GM23338 (cell line): ENCODE results near the gene CHD9.

Source experiments
- CREB1 ChIP-seq: fragments of 250-450 bp; sonication (Bioruptor Pico); IDR thresholded peaks from 2 replicates; pipeline ENCODE4 v1.5.0; 2020; ENCODE audit warnings: low read depth, mild to moderate bottlenecking, moderate library complexity
- EZH2 ChIP-seq: fragments of 200-600 bp; sonication (generic); IDR thresholded peaks from one replicate; pipeline ENCODE4 v1.8.0; 2017; ENCODE audit warnings: antibody characterized with exemption, mild to moderate bottlenecking, low read depth; ENCODE audit not compliant: unreplicated experiment
- EZH2phosphoT487 ChIP-seq: fragments of 200-600 bp; sonication (generic); IDR thresholded peaks from one replicate; pipeline ENCODE4 v1.8.1; 2018; ENCODE audit warnings: antibody characterized with exemption; ENCODE audit not compliant: unreplicated experiment
- JUNB ChIP-seq: IDR thresholded peaks from one replicate; pipeline ENCODE4 v1.6.1; 2016; ENCODE audit warnings: antibody characterized with exemption; ENCODE audit not compliant: unreplicated experiment
- POLR2AphosphoS5 ChIP-seq: IDR thresholded peaks from 2 replicates; pipeline ENCODE4 v1.6.1; 2016; ENCODE audit warnings: antibody characterized with exemption, low read depth
- REST ChIP-seq: IDR thresholded peaks from one replicate; pipeline ENCODE4 v1.6.1; 2018; ENCODE audit warnings: antibody characterized with exemption; ENCODE audit not compliant: unreplicated experiment
- ZNF114 ChIP-seq: fragments of 250-450 bp; sonication (Bioruptor Pico); IDR thresholded peaks from 2 replicates; pipeline ENCODE4 v1.5.0; 2020; ENCODE audit warnings: mild to moderate bottlenecking, moderate library complexity
- TF ChIP-seq, protein P1 (sequence below), 2 experiments: fragments of 200-600 bp in 1 of 2; sonication (generic) in 1 of 2; conservative IDR thresholded peaks; 2 replicates each; pipeline versions ENCODE4 v1.5.1 to v1.6.1; 2016 to 2017; ENCODE audit warnings: antibody characterized with exemption in 2 of 2, low read depth in 2 of 2, mild to moderate bottlenecking in 2 of 2, moderate library complexity in 1 of 2

DNA sequence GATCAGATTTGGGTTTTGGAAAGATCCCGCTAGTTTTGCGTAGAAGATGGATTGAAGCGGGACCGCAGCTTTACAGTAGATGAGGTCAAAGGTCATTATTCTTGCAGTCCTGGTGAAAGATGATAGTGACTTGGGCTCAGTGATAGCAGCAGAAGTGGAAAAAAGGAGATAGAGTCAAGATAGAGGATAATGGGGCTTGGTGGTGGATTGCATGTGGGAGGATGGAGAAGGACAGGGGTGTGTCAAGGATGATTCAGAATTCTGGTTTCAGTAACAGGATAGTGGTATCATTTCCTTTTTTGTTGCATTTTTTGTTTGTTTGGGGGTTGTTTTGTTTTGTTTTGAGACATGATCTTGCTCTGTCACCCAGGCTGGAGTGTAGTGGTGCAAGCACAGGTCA, 30.7 kb upstream of the CHD9 start:
- TF ChIP-seq EZH2phosphoT487: no peak
- no peak for TF ChIP-seq REST
- TF ChIP-seq, protein P1, sequence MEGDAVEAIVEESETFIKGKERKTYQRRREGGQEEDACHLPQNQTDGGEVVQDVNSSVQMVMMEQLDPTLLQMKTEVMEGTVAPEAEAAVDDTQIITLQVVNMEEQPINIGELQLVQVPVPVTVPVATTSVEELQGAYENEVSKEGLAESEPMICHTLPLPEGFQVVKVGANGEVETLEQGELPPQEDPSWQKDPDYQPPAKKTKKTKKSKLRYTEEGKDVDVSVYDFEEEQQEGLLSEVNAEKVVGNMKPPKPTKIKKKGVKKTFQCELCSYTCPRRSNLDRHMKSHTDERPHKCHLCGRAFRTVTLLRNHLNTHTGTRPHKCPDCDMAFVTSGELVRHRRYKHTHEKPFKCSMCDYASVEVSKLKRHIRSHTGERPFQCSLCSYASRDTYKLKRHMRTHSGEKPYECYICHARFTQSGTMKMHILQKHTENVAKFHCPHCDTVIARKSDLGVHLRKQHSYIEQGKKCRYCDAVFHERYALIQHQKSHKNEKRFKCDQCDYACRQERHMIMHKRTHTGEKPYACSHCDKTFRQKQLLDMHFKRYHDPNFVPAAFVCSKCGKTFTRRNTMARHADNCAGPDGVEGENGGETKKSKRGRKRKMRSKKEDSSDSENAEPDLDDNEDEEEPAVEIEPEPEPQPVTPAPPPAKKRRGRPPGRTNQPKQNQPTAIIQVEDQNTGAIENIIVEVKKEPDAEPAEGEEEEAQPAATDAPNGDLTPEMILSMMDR (conservative IDR thresholded peaks at IDR 0.05; ENCODE audit: low read depth in 2 of 2): no peak
- no peak for TF ChIP-seq EZH2
- no peak for TF ChIP-seq JUNB
- TF ChIP-seq POLR2AphosphoS5: no peak
- TF ChIP-seq ZNF114: no peak
- no peak for TF ChIP-seq CREB1
